ENCODE measurements around the gene ADA. TPM values are rescaled to one million over a fixed set of nuclear protein-coding genes. Genes with fewer than 3 reads are reported as not detected.

The ADA gene
- total and polyA plus RNA-seq, 2 experiments from 2014 or later = 8.6 to 17.5 TPM

- H2AFZ ChIP-seq = no peak overlapping the region
- H3K4me2 ChIP-seq (ENCODE audit: unreplicated experiment) = no peak overlapping the region
- no peak overlapping the region for H3K27ac ChIP-seq
- no peak for TF ChIP-seq EZH2phosphoT487 (IDR thresholded peaks at IDR 0.05; ENCODE audit: insufficient read depth, low read depth)
- TF ChIP-seq EZH2 (IDR thresholded peaks at IDR 0.05; ENCODE audit: insufficient read depth, poor library complexity, severe bottlenecking) = no peak
- H3F3A ChIP-seq (ENCODE audit: insufficient read depth) = no peaks in the 10 kb centered on the region
- DNase-seq = no peak
- H3K4me3 ChIP-seq = no peak overlapping the region
- H3K27me3 ChIP-seq (replicated peaks; ENCODE audit: insufficient read depth) = no peaks in the 10 kb centered on the region
- no peaks in the 10 kb centered on the region for H3K79me2 ChIP-seq (ENCODE audit: insufficient read depth)
- in situ Hi-C loops (cut with MboI) = no loop called here
- H3K9ac ChIP-seq = no peak overlapping the region
- H4K20me1 ChIP-seq (ENCODE audit: insufficient read depth) = no peaks in the 10 kb centered on the region
- no peaks in the 10 kb centered on the region for H3K9me3 ChIP-seq (ENCODE audit: low read depth)
- WGBS, 2 experiments (ENCODE audit: low coverage in 1 of 2, low lambda C conversion rate in 2 of 2, missing lambda C conversion rate in 2 of 2) = 76 to 88% methylated on average over 4 of the region's 4 CpGs
- no peaks in the 10 kb centered on the region for H3K4me1 ChIP-seq (ENCODE audit: insufficient read depth)
- no peaks in the 10 kb centered on the region for H3K36me3 ChIP-seq (ENCODE audit: low read depth)
- no peaks in the 10 kb centered on the region for H3K9me2 ChIP-seq (ENCODE audit: insufficient read depth)
Observed at GRCh38 chr20:44635877-44636276, 15.6 kb downstream of the ADA start.

- DNase-seq = no peak
- Histone ChIP-seq H3K9me3 (ENCODE audit: low read depth) (no peaks in the 10 kb centered on the region), H3K79me2 (ENCODE audit: insufficient read depth) (no peaks in the 10 kb centered on the region), H3K9me2 (ENCODE audit: insufficient read depth) (no peaks in the 10 kb centered on the region), H3K27ac (no peak overlapping the region), H3F3A (ENCODE audit: insufficient read depth) (no peaks in the 10 kb centered on the region), H3K27me3 (replicated peaks; ENCODE audit: insufficient read depth) (no peaks in the 10 kb centered on the region), H3K9ac (no peak overlapping the region), H3K36me3 (ENCODE audit: low read depth) (no peaks in the 10 kb centered on the region), H4K20me1 (ENCODE audit: insufficient read depth) (no peaks in the 10 kb centered on the region), H3K4me1 (ENCODE audit: insufficient read depth) (no peaks in the 10 kb centered on the region), H3K4me2 (ENCODE audit: unreplicated experiment) (no peak overlapping the region), H3K4me3 (no peak overlapping the region), H2AFZ (no peak overlapping the region)
- in situ Hi-C loops (cut with MboI) = no loop called here
- 87 to 88% methylated on average over 18 of the region's 18 CpGs for WGBS, 2 experiments (ENCODE audit: low coverage in 1 of 2, low lambda C conversion rate in 2 of 2, missing lambda C conversion rate in 2 of 2)
- TF ChIP-seq EZH2phosphoT487 (IDR thresholded peaks at IDR 0.05; ENCODE audit: insufficient read depth, low read depth) (no peak), EZH2 (IDR thresholded peaks at IDR 0.05; ENCODE audit: insufficient read depth, poor library complexity, severe bottlenecking) (no peak)
Observed at GRCh38 chr20:44633872-44634600, 17.5 kb downstream of the ADA start.

- WGBS, 2 experiments (ENCODE audit: low coverage in 1 of 2, low lambda C conversion rate in 2 of 2, missing lambda C conversion rate in 2 of 2) = 74 to 77% methylated on average over 3 of the region's 3 CpGs
- no peaks in the 10 kb centered on the region for H3K79me2 ChIP-seq (ENCODE audit: insufficient read depth)
- no peaks in the 10 kb centered on the region for H4K20me1 ChIP-seq (ENCODE audit: insufficient read depth)
- H3K4me1 ChIP-seq (ENCODE audit: insufficient read depth) = no peaks in the 10 kb centered on the region
- no peak overlapping the region for H3K27ac ChIP-seq
- TF ChIP-seq EZH2phosphoT487 (IDR thresholded peaks at IDR 0.05; ENCODE audit: insufficient read depth, low read depth) (no peak), EZH2 (IDR thresholded peaks at IDR 0.05; ENCODE audit: insufficient read depth, poor library complexity, severe bottlenecking) (no peak)
- H3K36me3 ChIP-seq (ENCODE audit: low read depth) = no peaks in the 10 kb centered on the region
- H3K4me3 ChIP-seq = no peak overlapping the region
- no peak overlapping the region for H3K9ac ChIP-seq
- DNase-seq = no peak
- H3K4me2 ChIP-seq (ENCODE audit: unreplicated experiment) = no peak overlapping the region
- no peaks in the 10 kb centered on the region for H3K27me3 ChIP-seq (replicated peaks; ENCODE audit: insufficient read depth)
- no peaks in the 10 kb centered on the region for H3F3A ChIP-seq (ENCODE audit: insufficient read depth)
- in situ Hi-C loops (cut with MboI) = no loop called here
- no peak overlapping the region for H2AFZ ChIP-seq
- no peaks in the 10 kb centered on the region for H3K9me2 ChIP-seq (ENCODE audit: insufficient read depth)
- no peaks in the 10 kb centered on the region for H3K9me3 ChIP-seq (ENCODE audit: low read depth)
Observed at GRCh38 chr20:44633187-44633810, 18.2 kb downstream of the ADA start.

GRCh38 chr20:44632103-44632752, 19.3 kb downstream of the ADA start:
- in situ Hi-C loops (cut with MboI) = no loop called here
- no peaks in the 10 kb centered on the region for H3K9me2 ChIP-seq (ENCODE audit: insufficient read depth)
- WGBS, 2 experiments (ENCODE audit: low coverage in 1 of 2, low lambda C conversion rate in 2 of 2, missing lambda C conversion rate in 2 of 2) = 60 to 65% methylated on average over 7 to 8 of the region's 8 CpGs
- TF ChIP-seq EZH2 (IDR thresholded peaks at IDR 0.05; ENCODE audit: insufficient read depth, poor library complexity, severe bottlenecking) (no peak), EZH2phosphoT487 (IDR thresholded peaks at IDR 0.05; ENCODE audit: insufficient read depth, low read depth) (no peak)
- H3K36me3 ChIP-seq (ENCODE audit: low read depth) = no peaks in the 10 kb centered on the region
- H3K27me3 ChIP-seq (replicated peaks; ENCODE audit: insufficient read depth) = no peaks in the 10 kb centered on the region
- no peak overlapping the region for H2AFZ ChIP-seq
- no peak overlapping the region for H3K9ac ChIP-seq
- H4K20me1 ChIP-seq (ENCODE audit: insufficient read depth) = no peaks in the 10 kb centered on the region
- no peaks in the 10 kb centered on the region for H3F3A ChIP-seq (ENCODE audit: insufficient read depth)
- H3K9me3 ChIP-seq (ENCODE audit: low read depth) = no peaks in the 10 kb centered on the region
- no peak overlapping the region for H3K4me2 ChIP-seq (ENCODE audit: unreplicated experiment)
- no peak overlapping the region for H3K27ac ChIP-seq
- H3K4me3 ChIP-seq = no peak overlapping the region
- no peaks in the 10 kb centered on the region for H3K79me2 ChIP-seq (ENCODE audit: insufficient read depth)
- H3K4me1 ChIP-seq (ENCODE audit: insufficient read depth) = no peaks in the 10 kb centered on the region
- DNase-seq = no peak

All from GM23248 (cell line).